H1 (cell line): ENCODE data around the gene IFT122. TPM values are rescaled to one million over a fixed set of nuclear protein-coding genes. Genes with fewer than 3 reads are reported as not detected.

Experiments used
- ATF3 ChIP-seq: IDR thresholded peaks from 2 replicates; pipeline ENCODE4 v1.6.1; 2011; ENCODE audit warnings: low read depth, mild to moderate bottlenecking, low read length; ENCODE audit not compliant: insufficient read depth
- BRCA1 ChIP-seq: IDR thresholded peaks from 2 replicates; pipeline ENCODE4 v1.6.1; 2012; ENCODE audit warnings: low read depth, low read length, improper control_type of control experiment
- EZH2 ChIP-seq: fragments of 200-600 bp; sonication (generic); IDR thresholded peaks from 2 replicates; pipeline ENCODE4 v1.7.1; 2012; ENCODE audit warnings: low read depth, mild to moderate bottlenecking, moderate library complexity, low read length, inconsistent platforms; ENCODE audit not compliant: severe bottlenecking
- JUND ChIP-seq: IDR thresholded peaks from 2 replicates; pipeline ENCODE4 v1.6.1; 2011; ENCODE audit warnings: mild to moderate bottlenecking, improper control_type of control experiment, low read length
- SP1 ChIP-seq: IDR thresholded peaks from 2 replicates; pipeline ENCODE4 v1.6.1; 2011; ENCODE audit warnings: low read depth, low read length
- SUZ12 ChIP-seq: fragments of 200-600 bp; sonication (generic); IDR thresholded peaks from 2 replicates; pipeline ENCODE4 v1.6.1; 2012; ENCODE audit warnings: mild to moderate bottlenecking, inconsistent platforms, low read length, moderate library complexity, mixed read lengths
- YY1 ChIP-seq: IDR thresholded peaks from 2 replicates; pipeline ENCODE4 v1.6.1; 2011; ENCODE audit warnings: low read depth, mild to moderate bottlenecking, low read length
- polyA plus RNA-seq, 7 experiments: library from polyadenylated mRNA; depleted of rRNA in 3 of 7; stranded (reverse) in 5 of 7; unstranded in 2 of 7; fragments of >200 nt in 5 of 7; fragments of 200-250 nt in 2 of 7; gene quantifications; 1 replicate in 5 of 7; 2 replicates in 1 of 7; 4 replicates in 1 of 7; pipeline versions ENCODE4 v1.2.1 to v1.2.3, GENCODE V29; 2011 to 2013; ENCODE audit warnings: missing spikeins in 2 of 7, mixed read lengths in 2 of 7
- total RNA-seq: library from RNA; stranded (reverse); fragmentation: NEBNext Ultra II Directional; extraction: Animal tissue kit (Norgen Biotek cat#: 25700); gene quantifications from 2 replicates; pipeline ENCODE4 v1.2.1, GENCODE V29; 2021

Gene IFT122
- total and polyA plus RNA-seq, 2 of the 8 experiments (the other 6 are each of a cell fraction or from before 2014, with no cell fraction given): 23.7 to 25.1 TPM

GRCh38 chr3:129534428-129535027, 94.5 kb downstream of the IFT122 start (continued):
- TF ChIP-seq SUZ12 (no peak), SP1 (no peak), JUND (no peak), EZH2 (no peak), ATF3 (no peak), YY1 (no peak), BRCA1 (no peak)
- TF ChIP-seq, all 59 proteins: peak for 0
